Neural cell (in vitro differentiated cells): Measurements from ENCODE around the gene CADM3.

ENCODE experiments used
- CTCF ChIP-seq: fragments of 450-650 bp; IDR thresholded peaks from 2 replicates; pipeline ENCODE4 v1.5.1; 2014; ENCODE audit warnings: antibody characterized with exemption, mild to moderate bottlenecking, moderate library complexity; ENCODE audit not compliant: poor library complexity, severe bottlenecking
- EZH2 ChIP-seq: fragments of 200-600, 300-800 bp; shearing (Covaris generic), sonication (generic); IDR thresholded peaks from 2 replicates; pipeline ENCODE4 v1.6.1; 2014; ENCODE audit warnings: antibody characterized with exemption, low read length, borderline replicate concordance, mild to moderate bottlenecking; ENCODE audit not compliant: insufficient read depth, poor library complexity, severe bottlenecking

- TF ChIP-seq EZH2 (no peak), CTCF (no peak)
These were observed 68.3 kb downstream of the CADM3 start for GRCh38 chr1:159239551-159240220.
